AG08395 (cell line): ENCODE data around the gene PUSL1.

Experiments
- DNase-seq: peaks from one replicate; pipeline ENCODE4 v3.0.0; 2012; ENCODE audit warnings: mixed read lengths, low spot score

Gene PUSL1

GRCh38 chr1:1325288-1326074 is 17.1 kb downstream of the PUSL1 start:
- DNase-seq: no peak

DNA sequence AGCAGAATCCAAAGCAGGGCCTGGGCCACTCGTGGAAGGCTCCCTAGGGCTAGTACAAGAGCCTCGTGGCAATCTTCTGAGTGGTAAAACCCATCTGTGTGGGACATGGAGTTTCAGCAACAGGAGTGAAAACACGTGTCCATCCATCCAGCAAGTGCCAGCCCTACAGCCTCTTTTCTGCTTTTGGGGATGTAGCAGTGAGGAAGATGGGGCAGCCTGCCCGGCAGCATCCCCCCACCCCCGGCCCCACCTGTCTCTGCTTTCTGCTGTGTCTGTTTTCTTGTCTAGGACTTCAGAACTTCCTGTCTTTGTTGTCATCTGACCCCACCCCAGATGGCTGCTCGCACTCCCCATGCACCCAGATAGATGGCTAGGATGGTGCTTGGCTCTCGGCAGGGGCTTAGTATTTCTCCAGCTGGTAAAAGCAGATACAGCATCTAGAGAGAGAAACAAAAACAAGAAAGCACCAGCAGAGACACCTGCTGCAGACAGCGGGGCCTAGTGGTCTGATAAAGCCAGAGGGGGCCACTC is 17.7 kb downstream of the PUSL1 start:
- DNase-seq: no peak

DNA sequence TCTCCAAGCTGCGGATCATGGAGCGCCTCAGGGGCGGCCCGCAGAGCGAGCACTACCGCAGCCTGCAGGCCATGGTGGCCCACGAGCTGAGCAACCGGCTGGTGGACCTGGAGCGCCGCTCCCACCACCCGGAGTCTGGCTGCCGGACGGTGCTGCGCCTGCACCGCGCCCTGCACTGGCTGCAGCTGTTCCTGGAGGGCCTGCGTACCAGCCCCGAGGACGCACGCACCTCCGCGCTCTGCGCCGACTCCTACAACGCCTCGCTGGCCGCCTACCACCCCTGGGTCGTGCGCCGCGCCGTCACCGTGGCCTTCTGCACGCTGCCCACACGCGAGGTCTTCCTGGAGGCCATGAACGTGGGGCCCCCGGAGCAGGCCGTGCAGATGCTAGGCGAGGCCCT is 18.9 kb downstream of the PUSL1 start:
- DNase-seq: no peak

GRCh38 chr1:1328254-1328653 is 19.9 kb downstream of the PUSL1 start:
- DNase-seq: no peak

DNA sequence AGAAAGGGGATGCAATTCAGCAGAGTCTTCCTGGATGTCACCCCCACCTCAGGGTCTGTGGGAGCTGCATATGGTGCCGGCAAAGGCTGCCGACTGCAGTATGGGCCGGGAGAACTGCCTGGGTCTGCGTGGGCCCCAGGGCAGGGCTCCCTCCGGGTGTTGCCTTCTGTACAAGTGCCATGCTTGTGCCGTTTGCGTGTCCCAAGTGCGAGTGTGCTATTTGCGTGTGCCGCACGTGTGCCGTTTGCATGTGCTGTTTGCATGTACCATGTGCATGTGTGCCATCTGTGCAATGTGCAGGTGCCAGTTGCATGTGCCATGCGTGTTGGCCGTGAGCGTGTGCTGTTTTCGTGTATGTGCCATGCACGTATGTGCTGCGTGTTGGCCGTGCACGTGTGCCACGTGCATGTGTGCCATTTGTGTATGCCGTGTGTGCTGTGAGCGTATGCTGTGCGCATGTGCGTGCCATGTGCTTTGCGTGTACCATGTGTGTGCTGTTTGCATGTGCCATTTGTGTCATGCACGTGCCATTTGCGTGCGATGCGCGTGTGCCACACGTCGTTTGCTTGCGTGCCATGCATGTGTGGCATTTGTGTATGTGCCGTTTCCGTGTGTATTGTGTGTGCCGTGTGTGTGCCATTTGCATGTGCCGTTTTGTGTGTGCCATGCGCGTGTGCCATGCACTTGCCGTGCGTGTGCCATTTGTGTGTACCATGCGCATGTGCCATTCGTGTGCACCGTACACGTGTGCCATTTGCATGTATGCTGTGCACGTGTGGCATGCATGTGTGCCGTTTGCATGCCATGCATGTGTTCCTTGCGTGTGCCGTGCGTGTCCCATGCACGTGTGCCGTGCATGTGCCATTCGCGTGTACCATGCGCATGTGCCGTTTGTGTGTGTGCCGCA is 21.2 kb downstream of the PUSL1 start:
- DNase-seq: no peak

DNA sequence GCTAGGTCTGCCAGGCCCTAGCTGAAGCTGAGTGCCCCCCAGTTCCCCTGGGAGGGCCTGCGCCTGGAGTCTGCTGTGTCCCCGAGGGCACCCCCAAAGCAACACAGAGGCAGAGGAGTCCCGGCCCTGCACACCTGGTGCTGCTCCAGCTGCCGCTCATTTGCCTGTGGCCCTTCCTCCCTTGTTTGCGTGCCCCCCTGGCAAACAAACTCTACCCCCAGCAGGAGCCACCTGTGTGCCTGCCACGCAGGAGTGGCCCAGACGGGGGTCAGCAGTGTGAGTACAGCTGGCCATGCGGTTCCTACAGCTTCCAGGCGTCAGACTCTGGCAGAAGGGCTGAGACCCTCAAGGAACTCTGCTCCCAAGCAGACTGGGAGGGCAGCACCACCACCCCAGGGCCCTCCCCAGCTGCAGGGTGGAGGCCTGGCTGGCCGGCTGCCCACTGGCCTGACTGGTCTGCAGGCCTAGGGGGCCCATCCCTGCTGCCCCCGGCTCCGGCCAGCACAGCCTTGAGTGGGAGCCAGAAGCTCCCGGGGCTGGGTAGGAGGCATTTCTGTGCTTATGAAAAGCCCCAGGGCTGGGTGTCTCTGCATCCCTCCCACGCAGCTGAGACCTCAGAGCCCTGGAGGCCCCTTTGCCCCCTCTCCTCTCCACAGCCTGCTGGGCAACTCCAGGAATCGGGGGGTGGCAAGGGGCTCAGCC is 22.1 kb downstream of the PUSL1 start:
- DNase-seq: no peak

DNA sequence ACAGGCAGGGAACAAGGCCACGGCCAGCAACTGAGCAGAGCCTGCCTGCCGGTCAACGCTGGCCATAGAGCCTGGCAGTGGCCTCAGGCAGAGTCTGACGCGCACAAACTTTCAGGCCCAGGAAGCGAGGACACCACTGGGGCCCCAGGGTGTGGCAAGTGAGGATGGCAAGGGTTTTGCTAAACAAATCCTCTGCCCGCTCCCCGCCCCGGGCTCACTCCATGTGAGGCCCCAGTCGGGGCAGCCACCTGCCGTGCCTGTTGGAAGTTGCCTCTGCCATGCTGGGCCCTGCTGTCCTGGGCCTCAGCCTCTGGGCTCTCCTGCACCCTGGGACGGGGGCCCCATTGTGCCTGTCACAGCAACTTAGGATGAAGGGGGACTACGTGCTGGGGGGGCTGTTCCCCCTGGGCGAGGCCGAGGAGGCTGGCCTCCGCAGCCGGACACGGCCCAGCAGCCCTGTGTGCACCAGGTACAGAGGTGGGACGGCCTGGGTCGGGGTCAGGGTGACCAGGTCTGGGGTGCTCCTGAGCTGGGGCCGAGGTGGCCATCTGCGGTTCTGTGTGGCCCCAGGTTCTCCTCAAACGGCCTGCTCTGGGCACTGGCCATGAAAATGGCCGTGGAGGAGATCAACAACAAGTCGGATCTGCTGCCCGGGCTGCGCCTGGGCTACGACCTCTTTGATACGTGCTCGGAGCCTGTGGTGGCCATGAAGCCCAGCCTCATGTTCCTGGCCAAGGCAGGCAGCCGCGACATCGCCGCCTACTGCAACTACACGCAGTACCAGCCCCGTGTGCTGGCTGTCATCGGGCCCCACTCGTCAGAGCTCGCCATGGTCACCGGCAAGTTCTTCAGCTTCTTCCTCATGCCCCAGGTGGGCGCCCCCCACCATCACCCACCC is 22.9 kb downstream of the PUSL1 start, which contains the start of gene TAS1R3:
Gene TAS1R3, plus strand, starts transcription at position 213 of the 898 bp plus-strand sequence. Its CDS starts 66 bp downstream, at position 279.
- no peak for DNase-seq

GRCh38 chr1:1332031-1332755 is 23.8 kb downstream of the PUSL1 start:
- no peak for DNase-seq

- DNase-seq: no peak
Measured at GRCh38 chr1:1332774-1333480, 24.5 kb downstream of the PUSL1 start.

DNA sequence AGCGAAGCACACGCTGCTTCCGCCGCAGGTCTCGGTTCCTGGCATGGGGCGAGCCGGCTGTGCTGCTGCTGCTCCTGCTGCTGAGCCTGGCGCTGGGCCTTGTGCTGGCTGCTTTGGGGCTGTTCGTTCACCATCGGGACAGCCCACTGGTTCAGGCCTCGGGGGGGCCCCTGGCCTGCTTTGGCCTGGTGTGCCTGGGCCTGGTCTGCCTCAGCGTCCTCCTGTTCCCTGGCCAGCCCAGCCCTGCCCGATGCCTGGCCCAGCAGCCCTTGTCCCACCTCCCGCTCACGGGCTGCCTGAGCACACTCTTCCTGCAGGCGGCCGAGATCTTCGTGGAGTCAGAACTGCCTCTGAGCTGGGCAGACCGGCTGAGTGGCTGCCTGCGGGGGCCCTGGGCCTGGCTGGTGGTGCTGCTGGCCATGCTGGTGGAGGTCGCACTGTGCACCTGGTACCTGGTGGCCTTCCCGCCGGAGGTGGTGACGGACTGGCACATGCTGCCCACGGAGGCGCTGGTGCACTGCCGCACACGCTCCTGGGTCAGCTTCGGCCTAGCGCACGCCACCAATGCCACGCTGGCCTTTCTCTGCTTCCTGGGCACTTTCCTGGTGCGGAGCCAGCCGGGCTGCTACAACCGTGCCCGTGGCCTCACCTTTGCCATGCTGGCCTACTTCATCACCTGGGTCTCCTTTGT is 25.3 kb downstream of the PUSL1 start:
- no peak for DNase-seq

GRCh38 chr1:1334835-1335234 is 26.4 kb downstream of the PUSL1 start:
- DNase-seq: no peak

DNA sequence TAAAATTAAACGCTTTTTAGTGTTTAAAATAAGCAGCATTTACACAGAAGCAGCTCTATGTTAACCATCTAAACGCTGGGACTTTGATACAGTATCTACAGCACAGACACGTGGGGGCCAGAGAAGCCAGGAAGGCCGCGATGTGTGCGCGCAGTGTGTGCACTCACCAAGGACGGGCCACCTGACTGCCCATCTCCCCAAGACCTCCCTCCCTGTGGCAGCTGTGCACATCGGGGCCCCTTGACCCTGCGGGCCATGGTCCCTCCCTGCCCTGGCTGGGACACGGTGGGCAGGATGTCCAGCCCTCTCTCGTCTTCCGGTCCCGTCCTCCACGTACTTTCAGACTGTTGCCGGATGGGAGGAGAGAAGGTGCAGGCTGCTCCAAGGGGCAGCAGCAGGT is 26.9 kb downstream of the PUSL1 start:
- no peak for DNase-seq

- no peak for DNase-seq
Measured at GRCh38 chr1:1335792-1336248, 27.4 kb downstream of the PUSL1 start.

- no peak for DNase-seq
Measured at GRCh38 chr1:1336446-1336845, 28.0 kb downstream of the PUSL1 start.

GRCh38 chr1:1336931-1337792 is 28.8 kb downstream of the PUSL1 start:
- DNase-seq: no peak

GRCh38 chr1:1337793-1338147 is 29.4 kb downstream of the PUSL1 start:
- no peak for DNase-seq

DNA sequence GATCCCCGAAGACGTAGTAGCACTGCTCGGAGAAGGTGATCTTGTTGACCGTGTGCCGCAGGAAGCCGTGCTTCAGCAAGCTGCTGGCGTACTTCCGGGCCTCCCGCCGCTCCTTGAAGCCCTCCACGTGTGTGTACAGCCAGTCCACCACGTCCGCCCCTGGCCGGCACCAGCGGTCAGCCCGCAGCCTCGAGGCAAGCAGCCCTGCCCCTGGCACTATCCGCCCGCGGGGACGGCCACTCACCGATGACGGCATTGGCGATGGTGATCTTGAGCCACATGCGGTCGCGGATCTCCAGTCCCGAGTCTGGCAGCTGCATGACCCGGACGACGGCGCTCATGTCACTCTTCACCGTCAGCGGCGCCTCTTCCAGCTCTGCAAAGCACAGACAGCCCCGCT is 29.9 kb downstream of the PUSL1 start:
- no peak for DNase-seq

DNA sequence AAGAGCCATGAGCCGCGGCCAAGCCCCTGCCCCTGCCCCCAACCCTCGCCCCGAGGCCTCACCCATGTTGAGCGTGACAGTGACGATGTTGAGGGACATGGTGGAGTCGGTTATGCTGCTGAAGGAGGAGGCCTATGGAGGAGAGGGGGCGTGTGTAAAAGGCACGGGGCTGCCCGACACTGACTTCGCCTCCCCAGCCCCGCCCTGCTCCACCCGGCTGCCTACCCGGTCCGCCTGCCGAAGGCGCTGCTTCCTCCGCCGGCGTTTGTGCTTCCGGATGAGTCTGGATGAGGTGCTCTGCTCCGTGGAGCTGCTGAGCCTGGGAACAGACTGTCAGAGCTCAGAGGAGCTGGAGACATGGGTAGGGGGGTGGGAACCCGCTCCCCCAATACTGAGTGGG is 31.8 kb downstream of the PUSL1 start:
- no peak for DNase-seq
